Karpas-422 (cell line): ENCODE measurements around the gene BBS12. TPM values are rescaled to one million over a fixed set of nuclear protein-coding genes. Genes with fewer than 3 reads are reported as not detected.

Experiments
- DNase-seq: peaks from one replicate; pipeline ENCODE4 v3.0.0-alpha.2; 2015
- H2AFZ ChIP-seq: fragments of 200-600 bp; sonication (generic); 2 replicates; pipeline ENCODE4 v1.6.1; 2014; ENCODE audit warnings: antibody characterized with exemption, low read length, mixed read lengths
- H3K27ac ChIP-seq: fragments of 200-600 bp; sonication (generic); 2 replicates; pipeline ENCODE4 v1.5.1; 2014; ENCODE audit warnings: mild to moderate bottlenecking, low read length, moderate library complexity
- H3K27me3 ChIP-seq: fragments of 200-600 bp; sonication (generic); 2 replicates; pipeline ENCODE4 v1.6.1; 2014; ENCODE audit warnings: low read length, mixed read lengths
- H3K36me3 ChIP-seq: fragments of 200-600 bp; sonication (generic); 2 replicates; pipeline ENCODE4 v1.6.1; 2014; ENCODE audit warnings: low read length, mixed read lengths; ENCODE audit not compliant: insufficient read depth
- H3K4me1 ChIP-seq: fragments of 200-600 bp; sonication (generic); 2 replicates; pipeline ENCODE4 v1.6.1; 2014; ENCODE audit warnings: mild to moderate bottlenecking, low read length, mixed read lengths
- H3K4me2 ChIP-seq: fragments of 200-600 bp; sonication (generic); 2 replicates; pipeline ENCODE4 v1.6.1; 2014; ENCODE audit warnings: low read length, low read depth, mild to moderate bottlenecking; ENCODE audit not compliant: poor library complexity, severe bottlenecking
- H3K4me3 ChIP-seq: fragments of 200-600 bp; sonication (generic); 2 replicates; pipeline ENCODE4 v1.5.1; 2014; ENCODE audit warnings: mild to moderate bottlenecking, antibody characterized with exemption, low read length, mixed read lengths
- H3K79me2 ChIP-seq: fragments of 200-600 bp; sonication (generic); 2 replicates; pipeline ENCODE4 v1.6.1; 2014; ENCODE audit warnings: mild to moderate bottlenecking, low read length, mixed read lengths
- H3K9ac ChIP-seq: fragments of 200-600 bp; sonication (generic); 2 replicates; pipeline ENCODE4 v1.6.0; 2014; ENCODE audit warnings: low read length
- H3K9me2 ChIP-seq: fragments of 200-600 bp; sonication (generic), shearing (Covaris generic); replicated peaks from 2 replicates; pipeline ENCODE4 v1.6.0; 2014; ENCODE audit warnings: mild to moderate bottlenecking, low read length, moderate library complexity; ENCODE audit not compliant: insufficient read depth
- H3K9me3 ChIP-seq: fragments of 300-700, 200-600 bp; sonication (generic); 2 replicates; pipeline ENCODE4 v1.6.1; 2014; ENCODE audit warnings: low read length, mixed read lengths
- H4K20me1 ChIP-seq: fragments of 200-600 bp; sonication (generic); 2 replicates; pipeline ENCODE4 v1.6.1; 2014; ENCODE audit warnings: mild to moderate bottlenecking, antibody characterized with exemption, low read length, low read depth; ENCODE audit not compliant: insufficient read depth
- total RNA-seq: library from RNA; depleted of rRNA; stranded (reverse); fragments of >200 nt; shearing (Covaris generic); gene quantifications from 2 replicates; pipeline ENCODE4 v1.2.3, GENCODE V29; 2014; ENCODE audit warnings: low replicate concordance

The BBS12 gene
- total RNA-seq, 1 experiment from 2014 or later, result 2.0 TPM

DNA sequence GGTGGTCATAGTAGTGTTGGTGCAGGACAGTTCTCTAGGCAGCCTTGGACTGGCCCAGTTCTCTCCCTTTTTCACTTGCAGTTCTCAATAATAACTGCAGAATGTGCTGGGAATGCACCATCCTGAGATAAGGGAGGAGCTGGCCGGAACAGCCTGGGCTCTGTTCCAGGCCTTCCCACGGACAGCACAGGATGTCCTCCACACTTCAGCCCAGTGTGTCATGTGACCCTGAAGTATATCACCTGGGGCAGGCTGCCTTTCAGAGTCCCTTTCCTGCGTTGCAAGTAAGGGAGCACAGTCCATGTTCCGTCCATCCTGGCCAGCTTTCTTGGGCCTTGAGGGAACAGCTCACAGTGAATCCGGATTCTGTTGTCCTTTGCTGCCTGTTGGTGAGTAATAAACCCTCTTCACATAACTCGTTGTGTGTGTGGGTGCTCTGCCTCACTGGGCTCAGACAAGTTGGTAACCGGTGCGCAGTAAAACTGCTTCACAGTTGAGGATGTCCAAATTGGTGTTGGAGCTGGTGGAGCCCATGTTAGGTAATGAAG is 32.3 kb upstream of the BBS12 start:
- no peak overlapping the region for H2AFZ ChIP-seq
- H3K4me2 ChIP-seq, result no peak overlapping the region
- no peaks in the 10 kb centered on the region for H3K36me3 ChIP-seq
- no peak for DNase-seq
- H3K79me2 ChIP-seq, result no peaks in the 10 kb centered on the region
- H3K9ac ChIP-seq, result no peak overlapping the region
- H3K4me1 ChIP-seq, result peaks cover 15% of the 10 kb centered on the region
- H3K27me3 ChIP-seq, result no peaks in the 10 kb centered on the region
- no peaks in the 10 kb centered on the region for H3K9me3 ChIP-seq
- no peak overlapping the region for H3K27ac ChIP-seq
- no peaks in the 10 kb centered on the region for H4K20me1 ChIP-seq
- H3K9me2 ChIP-seq, result no peaks in the 10 kb centered on the region
- no peak overlapping the region for H3K4me3 ChIP-seq

DNA sequence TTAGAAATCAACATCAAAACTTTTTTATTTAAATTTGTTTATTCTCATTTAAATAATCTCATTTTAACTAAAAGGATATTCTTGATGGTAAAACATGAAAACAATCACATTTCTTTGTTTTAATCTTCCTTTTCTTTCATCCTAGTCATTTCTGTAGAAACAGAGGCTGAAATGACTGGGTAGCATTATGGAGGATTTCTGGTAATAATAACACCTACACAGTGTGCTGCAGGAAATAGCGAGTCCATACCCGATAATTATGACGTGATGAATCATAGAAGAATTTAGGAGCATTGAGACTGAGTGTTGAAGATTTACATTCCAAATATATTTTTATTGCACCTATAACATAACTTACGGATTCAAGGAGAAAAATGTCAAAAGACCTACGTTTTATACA is 31.4 kb upstream of the BBS12 start:
- H3K9me2 ChIP-seq, result no peaks in the 10 kb centered on the region
- H3K9me3 ChIP-seq, result no peaks in the 10 kb centered on the region
- H3K36me3 ChIP-seq, result no peaks in the 10 kb centered on the region
- no peaks in the 10 kb centered on the region for H3K79me2 ChIP-seq
- H3K27ac ChIP-seq, result no peak overlapping the region
- no peaks in the 10 kb centered on the region for H4K20me1 ChIP-seq
- no peak overlapping the region for H3K9ac ChIP-seq
- H3K4me2 ChIP-seq, result no peak overlapping the region
- H2AFZ ChIP-seq, result no peak overlapping the region
- no peaks in the 10 kb centered on the region for H3K27me3 ChIP-seq
- peaks cover 20% of the 10 kb centered on the region for H3K4me1 ChIP-seq
- no peak for DNase-seq
- no peak overlapping the region for H3K4me3 ChIP-seq

DNA sequence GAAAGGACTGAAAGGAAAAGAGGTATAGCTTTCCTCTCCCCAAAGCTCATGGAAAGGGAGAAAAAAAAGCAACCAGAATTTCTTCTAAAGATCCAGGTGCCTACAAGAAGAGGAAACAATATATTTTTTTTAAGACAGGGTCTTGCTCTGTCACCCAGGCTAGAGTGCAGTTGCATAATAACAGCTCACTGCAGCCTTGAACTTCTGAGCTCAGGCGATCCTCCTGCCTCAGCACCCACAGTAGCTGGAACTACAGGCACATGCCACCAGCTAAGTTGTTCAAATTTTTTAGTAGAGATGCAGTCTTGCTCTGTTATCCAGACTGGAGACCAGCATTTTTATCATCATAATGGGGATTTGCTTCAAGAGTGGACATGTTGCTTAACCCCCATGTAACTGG is 30.5 kb upstream of the BBS12 start:
- H3K9ac ChIP-seq, result no peak overlapping the region
- DNase-seq, result no peak
- H2AFZ ChIP-seq, result no peak overlapping the region

DNA sequence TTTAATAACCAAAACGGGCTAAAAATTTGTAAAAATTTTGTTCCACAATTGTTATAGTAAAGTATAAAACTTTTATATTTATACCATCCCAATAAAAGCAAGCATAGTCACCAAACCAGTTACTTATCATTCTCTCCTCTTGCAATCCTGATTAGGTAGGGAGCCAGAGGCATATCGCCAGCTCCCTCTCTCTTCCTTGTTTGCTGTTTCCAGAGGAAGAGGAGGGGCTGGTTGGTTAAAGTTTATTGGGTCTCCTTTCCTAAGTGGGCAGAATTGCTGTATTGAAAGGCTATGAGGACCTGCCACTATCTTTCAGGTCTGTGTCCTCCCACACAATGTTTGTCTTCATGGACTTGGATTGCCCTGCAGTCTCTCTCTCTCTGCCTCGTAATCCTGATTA is 29.6 kb upstream of the BBS12 start:
- H3K4me2 ChIP-seq, result no peak overlapping the region
- no peaks in the 10 kb centered on the region for H3K27me3 ChIP-seq
- peaks cover 20% of the 10 kb centered on the region for H3K4me1 ChIP-seq
- no peak overlapping the region for H3K9ac ChIP-seq
- no peaks in the 10 kb centered on the region for H3K79me2 ChIP-seq
- no peaks in the 10 kb centered on the region for H3K36me3 ChIP-seq
- DNase-seq, result no peak
- no peaks in the 10 kb centered on the region for H4K20me1 ChIP-seq
- no peaks in the 10 kb centered on the region for H3K9me2 ChIP-seq
- no peak overlapping the region for H2AFZ ChIP-seq
- H3K9me3 ChIP-seq, result no peaks in the 10 kb centered on the region
- no peak overlapping the region for H3K4me3 ChIP-seq
- H3K27ac ChIP-seq, result no peak overlapping the region

More for the DNA sequence above, 30.5 kb upstream of the BBS12 start:
- no peaks in the 10 kb centered on the region for H3K9me2 ChIP-seq
- H3K27ac ChIP-seq, result no peak overlapping the region
- H3K9me3 ChIP-seq, result no peaks in the 10 kb centered on the region
- peaks cover 20% of the 10 kb centered on the region for H3K4me1 ChIP-seq
- H3K4me3 ChIP-seq, result no peak overlapping the region
- no peaks in the 10 kb centered on the region for H3K79me2 ChIP-seq
- no peak overlapping the region for H3K4me2 ChIP-seq
- H3K27me3 ChIP-seq, result no peaks in the 10 kb centered on the region
- no peaks in the 10 kb centered on the region for H4K20me1 ChIP-seq
- H3K36me3 ChIP-seq, result no peaks in the 10 kb centered on the region

DNA sequence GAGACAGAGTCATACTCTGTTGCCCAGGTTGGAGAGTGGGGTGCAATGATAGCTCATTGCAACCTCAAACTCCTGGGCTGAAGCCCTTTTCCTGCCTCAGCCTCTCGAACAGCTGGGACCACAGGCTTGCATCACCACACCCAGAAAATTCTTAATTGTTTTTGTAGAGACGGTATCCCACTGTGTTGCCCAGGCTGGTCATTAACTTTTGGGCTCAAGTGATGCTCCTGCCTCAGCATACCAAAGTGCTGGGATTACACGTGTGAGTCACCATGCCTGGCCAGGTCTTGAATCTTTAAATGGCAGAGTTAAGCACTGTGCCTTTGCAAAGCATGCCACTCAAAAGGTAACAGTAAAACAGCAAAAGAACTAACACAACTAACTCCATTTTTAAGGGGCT is 28.6 kb upstream of the BBS12 start:
- Histone ChIP-seq H3K27ac (no peak overlapping the region), H4K20me1 (no peaks in the 10 kb centered on the region), H3K36me3 (no peaks in the 10 kb centered on the region), H2AFZ (no peak overlapping the region), H3K4me2 (no peak overlapping the region), H3K9me3 (no peaks in the 10 kb centered on the region), H3K9ac (no peak overlapping the region), H3K79me2 (no peaks in the 10 kb centered on the region), H3K4me1 (peaks cover 20% of the 10 kb centered on the region), H3K4me3 (no peak overlapping the region), H3K9me2 (no peaks in the 10 kb centered on the region), H3K27me3 (no peaks in the 10 kb centered on the region)
- no peak for DNase-seq

DNA sequence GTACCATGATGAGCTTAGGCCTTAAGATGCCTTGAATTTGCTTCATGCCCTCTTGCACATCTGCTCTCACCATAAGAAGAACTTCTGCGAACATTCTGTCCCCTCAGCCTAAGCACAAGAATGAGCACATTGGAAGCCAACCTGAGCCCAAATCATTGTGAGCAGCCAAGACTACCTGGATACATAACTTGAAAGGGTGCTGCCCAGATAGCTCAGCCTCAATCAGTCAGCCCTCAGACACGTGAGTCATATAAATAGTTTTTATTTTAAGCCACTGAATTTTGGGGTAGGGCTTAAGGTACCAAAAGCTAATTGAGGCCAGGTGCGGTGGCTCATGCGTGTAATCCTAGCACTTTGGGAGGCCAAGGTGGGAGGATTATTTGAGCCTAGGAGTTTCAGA is 27.5 kb upstream of the BBS12 start:
- Histone ChIP-seq H3K9me3 (no peaks in the 10 kb centered on the region), H3K79me2 (no peaks in the 10 kb centered on the region), H3K27ac (no peak overlapping the region), H3K9me2 (no peaks in the 10 kb centered on the region), H2AFZ (no peak overlapping the region), H3K4me2 (no peak overlapping the region), H4K20me1 (no peaks in the 10 kb centered on the region), H3K36me3 (no peaks in the 10 kb centered on the region), H3K4me1 (peaks cover 20% of the 10 kb centered on the region), H3K27me3 (no peaks in the 10 kb centered on the region), H3K9ac (no peak overlapping the region), H3K4me3 (no peak overlapping the region)
- no peak for DNase-seq

GRCh38 chr4:122705547-122706117 is 26.9 kb upstream of the BBS12 start:
- no peaks in the 10 kb centered on the region for H3K9me3 ChIP-seq
- H3K9me2 ChIP-seq, result no peaks in the 10 kb centered on the region
- no peak for DNase-seq
- H3K79me2 ChIP-seq, result no peaks in the 10 kb centered on the region
- H3K4me3 ChIP-seq, result no peak overlapping the region
- H3K27me3 ChIP-seq, result no peaks in the 10 kb centered on the region
- no peak overlapping the region for H3K4me2 ChIP-seq
- H3K4me1 ChIP-seq, result peaks cover 20% of the 10 kb centered on the region
- H3K27ac ChIP-seq, result no peak overlapping the region
- H2AFZ ChIP-seq, result no peak overlapping the region
- H3K9ac ChIP-seq, result no peak overlapping the region
- H3K36me3 ChIP-seq, result no peaks in the 10 kb centered on the region
- no peaks in the 10 kb centered on the region for H4K20me1 ChIP-seq

DNA sequence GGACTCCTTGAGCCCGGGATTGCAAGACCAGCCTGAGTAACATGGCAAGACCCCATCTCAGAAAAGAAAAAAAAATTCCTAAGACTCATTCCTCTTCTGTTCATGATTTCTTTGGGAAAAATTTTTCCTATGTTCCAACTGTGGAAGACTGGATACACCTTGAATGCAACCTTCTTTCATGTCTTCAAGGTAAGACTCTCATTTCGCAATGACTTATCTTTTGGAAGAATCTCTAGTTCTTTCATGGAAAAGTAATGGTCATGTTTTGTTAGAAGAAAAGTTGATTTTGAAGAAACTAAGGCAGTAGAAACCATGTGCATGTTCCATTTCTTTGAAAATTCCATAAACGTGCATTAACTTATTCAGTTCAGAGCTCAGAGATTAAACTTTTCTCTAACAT is 26.0 kb upstream of the BBS12 start:
- Histone ChIP-seq H3K4me1 (peaks cover 20% of the 10 kb centered on the region), H3K79me2 (no peaks in the 10 kb centered on the region), H4K20me1 (no peaks in the 10 kb centered on the region), H3K27ac (no peak overlapping the region), H3K9me3 (no peaks in the 10 kb centered on the region), H3K9me2 (no peaks in the 10 kb centered on the region), H3K27me3 (no peaks in the 10 kb centered on the region), H3K9ac (no peak overlapping the region), H3K36me3 (no peaks in the 10 kb centered on the region), H3K4me2 (no peak overlapping the region), H2AFZ (no peak overlapping the region), H3K4me3 (no peak overlapping the region)
- no peak for DNase-seq
